ENCODE results near the gene IKBKE.
A peak's percentile ranks its signal among the peaks of the same experiment; 100 is the strongest.

IKBKE gene

DNA sequence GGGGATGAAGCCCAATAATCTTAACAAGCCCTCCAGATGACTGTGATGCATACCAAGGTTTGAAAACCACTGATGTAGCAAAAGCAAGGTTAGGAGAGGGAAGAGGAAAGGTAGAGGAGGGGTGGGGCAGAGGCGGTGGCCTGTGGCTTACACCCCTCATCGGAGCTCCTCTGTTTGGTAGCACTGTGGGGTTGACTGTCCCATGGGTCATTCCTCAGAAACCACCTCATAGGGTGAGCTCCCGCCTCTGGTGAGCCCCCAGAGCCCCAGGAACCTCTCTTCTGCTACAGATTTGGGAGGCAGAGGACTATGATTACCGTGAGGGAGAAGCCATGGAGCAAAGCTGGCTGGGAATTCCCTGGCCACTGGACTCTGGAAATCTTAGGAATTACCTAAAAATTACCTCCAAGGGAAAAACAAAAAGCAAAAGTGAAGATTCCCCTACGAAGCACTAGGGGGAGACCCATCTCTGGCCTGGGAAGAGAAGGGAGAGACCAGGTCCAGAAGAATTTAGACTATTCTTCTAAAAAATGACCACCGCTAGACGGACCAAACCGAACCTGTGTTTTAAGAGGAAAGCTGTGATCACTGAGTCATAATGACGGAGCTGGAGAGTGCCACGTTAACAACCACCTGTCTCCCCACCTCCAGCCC is 35.6 kb downstream of the IKBKE start:
- peak; percentile 40 for DNase-seq (ENCODE audit: low read depth)
- TF ChIP-seq CTCF (IDR thresholded peaks at IDR 0.05; ENCODE audit: insufficient read depth, low read depth, low read length, missing control alignments), result peak; percentile 76
- H3K4me3 ChIP-seq (ENCODE audit: low read length), result no peak overlapping the region

DNA sequence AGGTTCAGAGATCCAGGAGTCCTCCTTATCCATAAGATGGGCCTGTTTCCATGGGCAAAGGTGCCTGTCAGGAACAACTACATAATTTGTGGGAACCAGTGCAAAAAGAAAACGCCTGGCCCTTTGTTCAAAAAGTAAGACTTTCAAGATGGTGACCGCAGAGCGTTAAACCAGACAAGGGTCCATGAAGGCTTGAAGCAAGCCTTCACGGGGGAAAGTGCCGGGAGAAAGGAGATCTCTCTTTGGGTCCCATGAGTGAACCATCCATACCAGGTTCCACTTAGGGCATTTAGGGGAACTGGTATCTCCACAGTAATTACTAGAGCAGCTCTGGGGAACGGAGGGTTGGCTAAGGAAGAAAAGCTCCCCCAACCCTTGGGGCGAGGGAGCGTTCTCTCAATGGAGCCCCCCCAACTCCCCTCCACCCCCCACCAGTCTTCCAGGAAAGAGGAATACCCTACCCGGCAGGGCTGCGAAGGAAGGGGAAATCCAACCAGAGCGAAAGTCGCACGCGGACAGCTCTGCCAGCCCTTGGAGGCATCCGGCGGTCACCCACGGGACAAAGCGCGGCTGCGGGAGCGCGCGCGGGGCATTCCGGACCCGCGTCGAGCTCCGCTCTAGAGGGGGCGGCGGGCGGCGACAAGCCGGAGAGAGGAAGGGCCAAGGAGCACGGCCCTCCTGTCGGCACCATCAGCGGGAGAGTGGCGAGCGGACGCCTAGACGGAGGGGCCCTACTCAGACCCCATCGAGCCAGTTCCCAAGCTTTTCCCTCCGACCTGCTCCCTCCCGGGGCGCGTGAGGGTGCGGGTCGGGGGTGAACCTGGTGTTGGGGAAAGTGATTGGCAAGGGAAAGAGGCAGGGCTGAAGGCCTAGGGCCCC is 36.4 kb downstream of the IKBKE start:
- TF ChIP-seq CTCF (IDR thresholded peaks at IDR 0.05; ENCODE audit: insufficient read depth, low read depth, low read length, missing control alignments), result no peak
- DNase-seq (ENCODE audit: low read depth), result no peak
- peak overlapping the region; percentile 62 for H3K4me3 ChIP-seq (ENCODE audit: low read length)

GRCh38 chr1:206507284-206508129 is 37.2 kb downstream of the IKBKE start, which contains the start of gene RASSF5:
TSS of gene RASSF5 (plus strand) at chr1:206507531. CDS start at chr1:206507603, 72 bp downstream.
- DNase-seq (ENCODE audit: low read depth), result peak; percentile 76
- no peak for TF ChIP-seq CTCF (IDR thresholded peaks at IDR 0.05; ENCODE audit: insufficient read depth, low read depth, low read length, missing control alignments)
- peak within 1 kb of the TSS; percentile 62 for H3K4me3 ChIP-seq (ENCODE audit: low read length)

DNA sequence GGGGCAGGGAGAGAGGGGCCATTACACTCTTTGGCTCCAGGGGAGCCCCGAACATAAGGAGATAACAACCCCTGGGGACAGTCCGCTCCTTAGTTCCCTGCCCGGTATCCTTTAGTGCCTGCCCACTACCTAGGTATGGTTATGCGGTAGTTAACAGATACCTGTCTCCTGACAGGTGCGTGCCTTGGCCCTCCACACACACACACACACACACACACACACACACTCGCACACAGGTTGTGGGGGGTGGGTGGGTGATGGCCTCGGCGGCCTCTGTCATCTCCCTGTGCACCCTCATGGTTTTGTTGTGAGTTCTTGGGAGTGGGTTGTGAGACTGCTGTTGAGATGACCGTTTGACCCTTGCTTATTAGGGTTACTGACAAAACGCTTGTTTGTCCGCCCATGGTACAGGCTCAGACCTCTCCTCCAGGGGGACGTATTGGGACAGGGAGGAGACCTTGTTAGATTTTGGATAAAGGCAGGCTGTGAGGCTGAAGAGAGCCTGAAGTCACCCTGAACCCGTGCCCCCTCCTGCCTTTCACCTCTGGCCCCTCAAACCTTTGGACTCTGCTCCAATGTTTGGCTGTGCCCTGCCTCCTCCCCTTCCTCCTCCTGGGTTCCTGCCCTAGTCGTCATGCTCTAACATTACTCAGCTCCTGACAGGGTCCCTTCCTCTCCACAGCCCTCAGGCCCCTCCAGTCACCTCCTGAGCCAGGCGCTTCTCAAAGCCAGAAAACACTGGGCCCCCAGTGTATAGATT is 38.0 kb downstream of the IKBKE start:
- no peak for TF ChIP-seq CTCF (IDR thresholded peaks at IDR 0.05; ENCODE audit: insufficient read depth, low read depth, low read length, missing control alignments)
- DNase-seq (ENCODE audit: low read depth), result no peak
- H3K4me3 ChIP-seq (ENCODE audit: low read length), result peak overlapping the region; percentile 62

- peak; percentile 50 for DNase-seq (ENCODE audit: low read depth)
- no peak for TF ChIP-seq CTCF (IDR thresholded peaks at IDR 0.05; ENCODE audit: insufficient read depth, low read depth, low read length, missing control alignments)
- H3K4me3 ChIP-seq (ENCODE audit: low read length), result peak overlapping the region; percentile 62
Observed at GRCh38 chr1:206508956-206509355, 38.7 kb downstream of the IKBKE start.

DNA sequence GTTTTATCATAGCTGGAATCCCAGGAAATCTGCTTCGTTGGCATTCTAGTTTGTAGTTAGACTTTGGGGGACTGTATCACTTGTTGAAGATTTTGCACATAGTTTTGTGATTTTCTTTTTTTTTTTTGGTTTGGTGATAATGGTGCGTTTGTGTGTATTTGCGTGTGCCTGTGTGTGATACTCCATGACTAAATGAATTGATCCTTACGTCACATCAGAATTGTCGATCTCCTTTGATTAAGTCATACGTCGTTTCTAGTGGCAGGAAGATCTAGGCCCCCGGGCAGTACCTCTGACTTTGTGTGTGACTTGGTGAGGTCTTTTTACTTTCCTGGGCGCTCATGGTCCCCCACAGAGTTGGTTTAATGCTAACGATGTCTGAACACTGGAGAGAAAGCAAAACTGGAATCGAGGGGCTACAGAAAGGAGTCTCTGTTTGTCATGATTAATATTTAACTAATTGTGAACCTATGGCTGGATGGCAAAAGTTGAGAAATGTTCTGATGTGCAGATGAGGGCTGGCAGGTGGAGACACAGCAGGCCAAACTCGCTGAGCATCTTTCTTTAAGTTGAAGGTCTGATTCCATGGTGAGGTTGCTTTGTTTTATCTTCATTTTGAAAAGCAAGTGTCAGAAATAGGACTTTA is 39.5 kb downstream of the IKBKE start:
- no peak for TF ChIP-seq CTCF (IDR thresholded peaks at IDR 0.05; ENCODE audit: insufficient read depth, low read depth, low read length, missing control alignments)
- no peak for DNase-seq (ENCODE audit: low read depth)
- peak overlapping the region; percentile 62 for H3K4me3 ChIP-seq (ENCODE audit: low read length)
